GM12878 (cell line): ENCODE results near the gene ZDHHC9. TPM values are rescaled to one million over a fixed set of nuclear protein-coding genes. Genes with fewer than 3 reads are reported as not detected.
A peak's percentile ranks its signal among the peaks of the same experiment; 100 is the strongest.

Experiments
- ATAC-seq: fragments of 200-7000 bp; cut with Tn5 transposase; 3 replicates; pipeline ENCODE4 v1.9.1; 2020; ENCODE audit warnings: mild to moderate bottlenecking, moderate library complexity
- BruUV-seq: library from RNA; stranded (reverse); fragments of 400-500 nt; replicated peaks from 2 replicates; lab custom pipeline; 2021; lab: Mats Ljungman, UMichigan
- CTCF ChIA-PET: fragments of 300-600 bp; sonication (Branson Sonifier 250); formaldehyde crosslinking; extraction: SDS; loops from one replicate; lab custom pipeline; 2021; ENCODE audit warnings: inconsistent platforms; lab: Yijun Ruan, JAX
- POLR2A ChIA-PET: fragments of 350-600 bp; formaldehyde crosslinking; extraction: SDS; loops from one replicate; lab custom pipeline; 2021; ENCODE audit warnings: inconsistent platforms; lab: Charles Lee
- RAD21 ChIA-PET: fragments of 300-600 bp; sonication (Branson Sonifier 250); formaldehyde crosslinking; loops from one replicate; lab custom pipeline; 2023; ENCODE audit warnings: antibody characterized with exemption; ENCODE audit not compliant: unreplicated experiment; lab: Charles Lee
- SMC1A ChIA-PET: fragments of 300-600 bp; sonication (Branson Sonifier 250); formaldehyde crosslinking; loops from one replicate; lab custom pipeline; 2023; ENCODE audit not compliant: unreplicated experiment, uncharacterized antibody; lab: Charles Lee
- DNase-seq: peaks from one replicate; pipeline ENCODE4 v3.0.0-alpha.2; 2011; ENCODE audit warnings: low read depth, low spot score
- FAIRE-seq: peaks from 3 replicates; lab custom pipeline; 2011; peaks lifted over from hg19 to GRCh38; lab: Jason Lieb, UNC
- H2AFZ ChIP-seq: 2 replicates; pipeline ENCODE4 v1.6.0; 2011; ENCODE audit warnings: low read depth, low read length, control low read depth; ENCODE audit not compliant: control insufficient read depth
- H3K27ac ChIP-seq: 2 replicates; pipeline ENCODE4 v1.5.1; 2011; ENCODE audit warnings: control low read depth; ENCODE audit not compliant: control insufficient read depth, insufficient read depth
- H3K27me3 ChIP-seq, 2 experiments: replicated peaks in 1 of 2; 2 replicates each; pipeline versions ENCODE4 v1.6.0 to v1.6.1; 2011; ENCODE audit warnings: low read length in 1 of 2; ENCODE audit not compliant: control insufficient read depth in 2 of 2, insufficient read depth in 2 of 2
- H3K36me3 ChIP-seq, 2 experiments: 2 replicates each; pipeline ENCODE4 v1.5.1; 2011; ENCODE audit warnings: low read length in 1 of 2; ENCODE audit not compliant: control insufficient read depth in 2 of 2, insufficient read depth in 2 of 2
- H3K4me1 ChIP-seq: 2 replicates; pipeline ENCODE4 v1.6.1; 2011; ENCODE audit warnings: mild to moderate bottlenecking, low read length, moderate library complexity, mixed read lengths; ENCODE audit not compliant: control insufficient read depth, insufficient read depth
- H3K4me2 ChIP-seq: 2 replicates; pipeline ENCODE4 v1.6.0; 2011; ENCODE audit warnings: control low read depth; ENCODE audit not compliant: control insufficient read depth, insufficient read depth
- H3K4me3 ChIP-seq: fragments of 200-600 bp; sonication (generic); 2 replicates; pipeline ENCODE4 v1.5.1; 2016
- H3K79me2 ChIP-seq: 2 replicates; pipeline ENCODE4 v1.6.0; 2011; ENCODE audit warnings: low read length; ENCODE audit not compliant: control insufficient read depth, insufficient read depth
- H3K9ac ChIP-seq: 2 replicates; pipeline ENCODE4 v1.8.0; 2011; ENCODE audit warnings: low read length, control low read depth, mixed read lengths; ENCODE audit not compliant: control insufficient read depth, insufficient read depth
- H3K9me3 ChIP-seq: replicated peaks from 3 replicates; pipeline ENCODE4 v1.5.1; 2011; ENCODE audit warnings: mild to moderate bottlenecking, low read length; ENCODE audit not compliant: control insufficient read depth, insufficient read depth
- H4K20me1 ChIP-seq: 2 replicates; pipeline ENCODE4 v1.6.0; 2011; ENCODE audit not compliant: control insufficient read depth, insufficient read depth
- HDGF ChIP-seq: fragments of 450-650 bp; IDR thresholded peaks from 2 replicates; pipeline ENCODE4 v1.6.1; 2016; ENCODE audit warnings: antibody characterized with exemption
- MXI1 ChIP-seq: fragments of 150-350 bp; IDR thresholded peaks from 2 replicates; pipeline ENCODE4 v1.6.1; 2011; ENCODE audit warnings: low read depth, mild to moderate bottlenecking, inconsistent platforms, low read length, improper control_type of control experiment
- NR2C1 ChIP-seq: fragments of 450-650 bp; IDR thresholded peaks from 2 replicates; pipeline ENCODE4 v1.6.1; 2017; ENCODE audit warnings: antibody characterized with exemption, mild to moderate bottlenecking, moderate library complexity
- POLR2AphosphoS5 ChIP-seq: IDR thresholded peaks from 2 replicates; pipeline ENCODE4 v1.6.1; 2011; ENCODE audit warnings: mild to moderate bottlenecking, low read length, inconsistent platforms
- TCF12 ChIP-seq: IDR thresholded peaks from 2 replicates; pipeline ENCODE4 v1.6.1; 2011; ENCODE audit warnings: low read depth, mild to moderate bottlenecking, low read length
- ZNF384 ChIP-seq: IDR thresholded peaks from 2 replicates; pipeline ENCODE4 v1.6.1; 2012; ENCODE audit warnings: low read depth, mild to moderate bottlenecking, low read length, improper control_type of control experiment, borderline replicate concordance
- WGBS: methylation state at CpG from one replicate; pipeline ENCODE4 v1.1.6; 2016; ENCODE audit warnings: low lambda C conversion rate; ENCODE audit not compliant: insufficient replicate concordance, insufficient coverage; ENCODE audit errors: missing lambda C conversion rate; 5-methylcytosine and 5-hydroxymethylcytosine counted together
- in situ Hi-C: fragments of 300-500 bp; cut with MboI; formaldehyde crosslinking; loops from 9 replicates; pipeline ENCODE4 v1.14.3; 2018; ENCODE audit warnings: mixed read lengths
- intact Hi-C: fragments of 100-400 bp; cut with micrococcal nuclease; formaldehyde crosslinking; loops from one replicate; pipeline ENCODE4 v1.14.2; 2022; ENCODE audit not compliant: unreplicated experiment
- polyA plus RNA-seq, 11 experiments: library from polyadenylated mRNA; depleted of rRNA in 4 of 11; unstranded in 6 of 11; stranded (reverse) in 5 of 11; fragments of >200 nt; fragmentation: Nextera tagmentation in 4 of 11; fragmentation: Illumina TruSeq in 1 of 11; extraction: Ambion mirVana in 4 of 11; extraction: Trizol in 1 of 11; gene quantifications; 1 replicate in 1 of 11; 2 replicates in 10 of 11; pipeline versions ENCODE4 v1.2.1 to v1.2.3, GENCODE V29; 2011 to 2016; ENCODE audit warnings: inconsistent platforms in 2 of 11, missing spikeins in 2 of 11, low read depth in 1 of 11
- total RNA-seq, 4 experiments: library from RNA; depleted of rRNA in 3 of 4; stranded (reverse); fragments of >200 nt in 3 of 4; fragmentation: Illumina TruSeq in 1 of 4; extraction: Trizol in 1 of 4; gene quantifications; 2 replicates each; pipeline versions ENCODE4 v1.2.1 to v1.2.3, GENCODE V29; 2013 to 2021
- TF ChIP-seq, protein P1 (sequence below): fragments of 450-650 bp; IDR thresholded peaks from 2 replicates; pipeline ENCODE4 v1.6.1; 2016; ENCODE audit warnings: mild to moderate bottlenecking, moderate library complexity, borderline replicate concordance
- TF ChIP-seq, protein P2 (sequence below): fragments of 450-650 bp; IDR thresholded peaks from 2 replicates; pipeline ENCODE4 v1.6.1; 2017; ENCODE audit warnings: mild to moderate bottlenecking, low read depth, inconsistent platforms; ENCODE audit not compliant: poor library complexity, severe bottlenecking
- TF ChIP-seq, protein P3 (sequence below): fragments of 450-650 bp; IDR thresholded peaks from 2 replicates; pipeline ENCODE4 v1.6.1; 2017; ENCODE audit warnings: mild to moderate bottlenecking, moderate library complexity

Gene ZDHHC9
- total and polyA plus RNA-seq, 10 of the 15 experiments (the other 5 are each of a cell fraction or from before 2014, with no cell fraction given) = 1.8 to 13.0 (median 5.4) TPM

DNA sequence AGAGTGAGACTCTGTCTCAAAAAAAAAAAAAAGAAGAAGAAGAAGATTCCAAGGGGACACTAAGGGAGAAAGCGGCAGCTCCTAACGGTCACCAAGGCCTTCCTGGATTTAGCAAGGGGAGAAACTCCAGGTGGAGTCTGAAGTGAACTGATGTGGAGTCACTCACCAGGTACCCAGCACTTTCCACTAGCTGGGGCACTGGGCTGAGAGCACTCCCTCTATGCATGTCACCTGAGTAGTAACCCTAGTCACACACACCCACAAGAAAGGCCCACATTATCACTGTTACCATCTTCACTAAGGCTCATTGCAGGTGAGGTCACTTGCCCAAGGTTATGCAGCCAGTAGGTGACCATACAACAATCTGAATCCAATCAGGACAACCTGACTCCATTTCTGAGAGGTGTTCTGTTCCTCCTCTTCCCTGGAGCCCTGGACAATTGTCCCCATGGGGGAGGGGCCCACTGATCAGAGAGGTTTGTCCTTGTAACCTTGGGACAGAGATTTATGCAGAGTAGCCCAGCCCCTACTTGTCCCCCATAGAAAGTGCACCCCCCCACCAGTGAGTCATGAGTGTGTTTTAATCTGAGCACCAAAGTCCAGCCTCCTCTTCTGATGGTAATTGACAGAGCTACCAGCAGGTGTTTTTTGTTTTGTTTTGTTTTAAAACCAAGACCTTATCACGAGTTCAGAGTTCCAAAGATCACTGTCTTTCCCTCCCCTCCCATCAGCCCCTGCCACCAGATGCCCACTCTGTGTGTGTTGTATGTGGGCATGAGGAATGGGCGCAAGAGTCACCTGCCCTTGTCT, 69.8 kb downstream of the ZDHHC9 start:
- Histone ChIP-seq H3K27ac (peak overlapping the region; percentile 86), H3K4me1 (peaks cover 67% of the 10 kb centered on the region), H3K9me3 (no peaks in the 10 kb centered on the region), H3K4me3 (no peak overlapping the region), H4K20me1 (no peaks in the 10 kb centered on the region), H3K27me3 (no peaks in the 10 kb centered on the region), H2AFZ (no peak overlapping the region), H3K79me2 (peaks cover 4% of the 10 kb centered on the region), H3K9ac (peak overlapping the region; percentile 24; the same call in 1 of the 2 replicates), H3K4me2 (peak overlapping the region; percentile 45), H3K36me3 (no peaks in the 10 kb centered on the region)
- SMC1A ChIA-PET = interaction anchor here (1.2 to 9.2 kb wide), 6 partner anchors 10 to 50 kb away, joined by 3 to 165 read pairs (median 16); partner anchors contain the start of gene SASH3
- FAIRE-seq (peak; percentile 71), ATAC-seq (peak; percentile 25), DNase-seq (no peak)
- intact Hi-C loops (loop anchor here (10.0 kb wide), 1 partner anchor 401 kb away; the partner anchor contains the start of gene RAB33A), in situ Hi-C loops (no loop called here)
- CTCF ChIA-PET = interaction anchor here (0.6 to 8.5 kb wide), 9 partner anchors 8 to 402 kb away, joined by 3 to 66 read pairs (median 4); partner anchors contain the start of gene SASH3
- no TSS peak for BruUV-seq
- 75% methylated on average over 4 of the region's 4 CpGs for WGBS
- POLR2A ChIA-PET = interaction anchor here (0.6 to 10.1 kb wide), 4 partner anchors 9 to 385 kb away, joined by 3 to 169 read pairs (median 8); partner anchors contain the start of gene SASH3
- RAD21 ChIA-PET = interaction anchor here (0.6 to 10.0 kb wide), 8 partner anchors 9 to 311 kb away, joined by 3 to 166 read pairs (median 6); partner anchors contain the start of genes SASH3 and UTP14A
- TF ChIP-seq POLR2AphosphoS5 = no peak
- TF ChIP-seq, protein P1, sequence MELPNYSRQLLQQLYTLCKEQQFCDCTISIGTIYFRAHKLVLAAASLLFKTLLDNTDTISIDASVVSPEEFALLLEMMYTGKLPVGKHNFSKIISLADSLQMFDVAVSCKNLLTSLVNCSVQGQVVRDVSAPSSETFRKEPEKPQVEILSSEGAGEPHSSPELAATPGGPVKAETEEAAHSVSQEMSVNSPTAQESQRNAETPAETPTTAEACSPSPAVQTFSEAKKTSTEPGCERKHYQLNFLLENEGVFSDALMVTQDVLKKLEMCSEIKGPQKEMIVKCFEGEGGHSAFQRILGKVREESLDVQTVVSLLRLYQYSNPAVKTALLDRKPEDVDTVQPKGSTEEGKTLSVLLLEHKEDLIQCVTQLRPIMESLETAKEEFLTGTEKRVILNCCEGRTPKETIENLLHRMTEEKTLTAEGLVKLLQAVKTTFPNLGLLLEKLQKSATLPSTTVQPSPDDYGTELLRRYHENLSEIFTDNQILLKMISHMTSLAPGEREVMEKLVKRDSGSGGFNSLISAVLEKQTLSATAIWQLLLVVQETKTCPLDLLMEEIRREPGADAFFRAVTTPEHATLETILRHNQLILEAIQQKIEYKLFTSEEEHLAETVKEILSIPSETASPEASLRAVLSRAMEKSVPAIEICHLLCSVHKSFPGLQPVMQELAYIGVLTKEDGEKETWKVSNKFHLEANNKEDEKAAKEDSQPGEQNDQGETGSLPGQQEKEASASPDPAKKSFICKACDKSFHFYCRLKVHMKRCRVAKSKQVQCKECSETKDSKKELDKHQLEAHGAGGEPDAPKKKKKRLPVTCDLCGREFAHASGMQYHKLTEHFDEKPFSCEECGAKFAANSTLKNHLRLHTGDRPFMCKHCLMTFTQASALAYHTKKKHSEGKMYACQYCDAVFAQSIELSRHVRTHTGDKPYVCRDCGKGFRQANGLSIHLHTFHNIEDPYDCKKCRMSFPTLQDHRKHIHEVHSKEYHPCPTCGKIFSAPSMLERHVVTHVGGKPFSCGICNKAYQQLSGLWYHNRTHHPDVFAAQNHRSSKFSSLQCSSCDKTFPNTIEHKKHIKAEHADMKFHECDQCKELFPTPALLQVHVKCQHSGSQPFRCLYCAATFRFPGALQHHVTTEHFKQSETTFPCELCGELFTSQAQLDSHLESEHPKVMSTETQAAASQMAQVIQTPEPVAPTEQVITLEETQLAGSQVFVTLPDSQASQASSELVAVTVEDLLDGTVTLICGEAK = no peak
- no peak for TF ChIP-seq NR2C1
- TF ChIP-seq, protein P2, sequence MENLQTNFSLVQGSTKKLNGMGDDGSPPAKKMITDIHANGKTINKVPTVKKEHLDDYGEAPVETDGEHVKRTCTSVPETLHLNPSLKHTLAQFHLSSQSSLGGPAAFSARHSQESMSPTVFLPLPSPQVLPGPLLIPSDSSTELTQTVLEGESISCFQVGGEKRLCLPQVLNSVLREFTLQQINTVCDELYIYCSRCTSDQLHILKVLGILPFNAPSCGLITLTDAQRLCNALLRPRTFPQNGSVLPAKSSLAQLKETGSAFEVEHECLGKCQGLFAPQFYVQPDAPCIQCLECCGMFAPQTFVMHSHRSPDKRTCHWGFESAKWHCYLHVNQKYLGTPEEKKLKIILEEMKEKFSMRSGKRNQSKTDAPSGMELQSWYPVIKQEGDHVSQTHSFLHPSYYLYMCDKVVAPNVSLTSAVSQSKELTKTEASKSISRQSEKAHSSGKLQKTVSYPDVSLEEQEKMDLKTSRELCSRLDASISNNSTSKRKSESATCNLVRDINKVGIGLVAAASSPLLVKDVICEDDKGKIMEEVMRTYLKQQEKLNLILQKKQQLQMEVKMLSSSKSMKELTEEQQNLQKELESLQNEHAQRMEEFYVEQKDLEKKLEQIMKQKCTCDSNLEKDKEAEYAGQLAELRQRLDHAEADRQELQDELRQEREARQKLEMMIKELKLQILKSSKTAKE = no peak
- no peak for TF ChIP-seq HDGF
- 0 out of 2 replicates have a peak, but pooled peaks have one; percentile 16 for TF ChIP-seq TCF12
- TF ChIP-seq MXI1 = no peak
- TF ChIP-seq ZNF384 = no peak
- TF ChIP-seq, protein P3, sequence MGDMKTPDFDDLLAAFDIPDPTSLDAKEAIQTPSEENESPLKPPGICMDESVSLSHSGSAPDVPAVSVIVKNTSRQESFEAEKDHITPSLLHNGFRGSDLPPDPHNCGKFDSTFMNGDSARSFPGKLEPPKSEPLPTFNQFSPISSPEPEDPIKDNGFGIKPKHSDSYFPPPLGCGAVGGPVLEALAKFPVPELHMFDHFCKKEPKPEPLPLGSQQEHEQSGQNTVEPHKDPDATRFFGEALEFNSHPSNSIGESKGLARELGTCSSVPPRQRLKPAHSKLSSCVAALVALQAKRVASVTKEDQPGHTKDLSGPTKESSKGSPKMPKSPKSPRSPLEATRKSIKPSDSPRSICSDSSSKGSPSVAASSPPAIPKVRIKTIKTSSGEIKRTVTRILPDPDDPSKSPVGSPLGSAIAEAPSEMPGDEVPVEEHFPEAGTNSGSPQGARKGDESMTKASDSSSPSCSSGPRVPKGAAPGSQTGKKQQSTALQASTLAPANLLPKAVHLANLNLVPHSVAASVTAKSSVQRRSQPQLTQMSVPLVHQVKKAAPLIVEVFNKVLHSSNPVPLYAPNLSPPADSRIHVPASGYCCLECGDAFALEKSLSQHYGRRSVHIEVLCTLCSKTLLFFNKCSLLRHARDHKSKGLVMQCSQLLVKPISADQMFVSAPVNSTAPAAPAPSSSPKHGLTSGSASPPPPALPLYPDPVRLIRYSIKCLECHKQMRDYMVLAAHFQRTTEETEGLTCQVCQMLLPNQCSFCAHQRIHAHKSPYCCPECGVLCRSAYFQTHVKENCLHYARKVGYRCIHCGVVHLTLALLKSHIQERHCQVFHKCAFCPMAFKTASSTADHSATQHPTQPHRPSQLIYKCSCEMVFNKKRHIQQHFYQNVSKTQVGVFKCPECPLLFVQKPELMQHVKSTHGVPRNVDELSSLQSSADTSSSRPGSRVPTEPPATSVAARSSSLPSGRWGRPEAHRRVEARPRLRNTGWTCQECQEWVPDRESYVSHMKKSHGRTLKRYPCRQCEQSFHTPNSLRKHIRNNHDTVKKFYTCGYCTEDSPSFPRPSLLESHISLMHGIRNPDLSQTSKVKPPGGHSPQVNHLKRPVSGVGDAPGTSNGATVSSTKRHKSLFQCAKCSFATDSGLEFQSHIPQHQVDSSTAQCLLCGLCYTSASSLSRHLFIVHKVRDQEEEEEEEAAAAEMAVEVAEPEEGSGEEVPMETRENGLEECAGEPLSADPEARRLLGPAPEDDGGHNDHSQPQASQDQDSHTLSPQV = no peak
